ENCODE data around the gene E2F4.

E2F4 gene

DNA sequence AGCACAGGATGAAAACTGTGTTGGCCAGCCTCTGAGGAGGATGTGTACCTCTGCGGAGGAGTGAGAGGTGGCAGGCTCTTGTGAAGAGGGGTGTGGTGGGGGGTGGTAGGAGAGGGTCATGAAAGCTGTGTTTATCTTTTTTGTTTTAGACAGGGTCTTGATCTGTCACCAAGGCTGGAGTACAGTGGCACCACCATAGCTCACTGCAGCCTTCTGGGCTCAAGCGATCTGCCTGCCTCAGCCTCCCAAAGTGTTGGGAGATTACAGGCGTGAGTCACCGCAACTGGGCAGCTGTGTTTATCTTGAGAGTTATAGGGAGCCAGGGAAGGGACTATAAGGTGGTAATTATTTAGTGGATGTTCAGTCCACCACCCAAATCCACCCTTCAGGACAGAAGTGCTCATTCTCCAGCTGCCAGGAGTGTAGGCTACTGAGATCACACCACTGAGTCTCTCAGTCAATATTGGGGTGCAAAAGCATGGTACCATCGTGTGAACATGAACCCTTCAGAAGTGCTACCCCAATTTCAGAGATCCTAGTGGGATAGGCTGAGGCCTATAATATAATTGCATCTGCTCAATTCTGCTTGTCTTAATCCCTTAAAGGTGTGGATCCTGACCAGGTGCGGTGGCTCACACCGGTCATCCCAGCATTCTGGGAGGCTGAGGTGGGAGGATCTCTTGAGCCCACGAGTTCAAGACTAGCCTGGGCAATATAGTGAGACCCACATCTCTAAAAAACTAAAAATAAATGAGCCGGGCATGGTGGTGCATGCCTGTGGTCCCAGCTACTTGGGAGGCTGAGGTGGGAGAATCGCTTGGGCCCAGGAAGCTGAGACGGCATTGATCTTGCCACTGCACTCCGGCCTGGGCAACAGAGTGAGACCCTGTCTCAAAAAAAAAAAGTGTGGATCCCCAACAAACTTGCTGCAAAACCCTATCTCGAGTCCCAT, 1.2 kb upstream of the E2F4 start:
- no peak overlapping the region for H3K4me3 ChIP-seq (ENCODE audit: low read depth, low read length)

DNA sequence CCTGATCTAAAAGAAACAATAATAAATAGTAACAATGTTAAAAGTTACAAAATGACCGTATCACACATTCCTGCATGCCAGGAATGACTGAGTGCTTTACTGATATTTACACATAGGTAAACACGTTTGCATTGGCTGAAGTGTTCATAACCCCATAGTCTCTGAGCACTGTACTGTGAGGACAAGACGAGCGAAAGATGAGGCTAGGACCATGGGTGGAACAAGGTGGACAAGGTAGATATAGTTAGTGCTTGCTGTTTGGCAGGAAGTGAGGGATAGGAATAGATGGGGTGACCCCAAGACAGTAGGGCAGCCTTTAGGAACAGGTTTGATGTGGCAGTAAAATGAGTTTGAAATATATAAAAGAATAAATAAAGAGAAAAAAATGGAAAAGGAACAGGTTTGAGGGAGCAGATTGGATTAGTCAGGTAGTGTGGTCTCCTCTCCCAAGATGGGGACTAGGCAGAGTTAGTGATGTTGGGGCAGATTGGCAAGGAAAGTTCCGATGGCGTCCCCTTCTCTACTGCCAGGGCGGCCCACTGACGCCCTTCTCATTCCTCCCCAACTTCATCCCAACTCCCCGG, 452 bp upstream of the E2F4 start:
- H3K4me3 ChIP-seq (ENCODE audit: low read depth, low read length): no peak overlapping the region

DNA sequence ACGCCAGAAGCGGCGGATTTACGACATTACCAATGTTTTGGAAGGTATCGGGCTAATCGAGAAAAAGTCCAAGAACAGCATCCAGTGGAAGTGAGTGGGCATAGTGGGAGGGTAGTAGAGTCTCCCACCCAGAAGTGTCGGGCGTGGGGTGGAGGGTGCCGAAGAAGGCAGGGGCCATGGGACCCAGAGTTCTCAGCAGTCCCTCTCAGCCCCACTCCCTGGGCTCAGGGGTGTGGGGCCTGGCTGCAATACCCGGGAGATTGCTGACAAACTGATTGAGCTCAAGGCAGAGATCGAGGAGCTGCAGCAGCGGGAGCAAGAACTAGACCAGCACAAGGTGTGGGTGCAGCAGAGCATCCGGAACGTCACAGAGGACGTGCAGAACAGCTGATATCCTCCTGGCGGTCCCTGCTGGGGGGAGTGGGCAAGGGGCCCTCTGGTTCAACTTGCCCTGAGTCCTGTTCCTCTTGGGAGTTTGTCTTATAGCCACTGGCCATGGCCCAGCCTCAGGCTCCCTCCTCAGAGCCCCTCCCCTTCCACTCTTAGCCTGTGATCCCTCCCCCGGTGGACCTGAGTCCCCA, 916 bp downstream of the E2F4 start:
- H3K4me3 ChIP-seq (ENCODE audit: low read depth, low read length): peak overlapping the region; percentile 100

DNA sequence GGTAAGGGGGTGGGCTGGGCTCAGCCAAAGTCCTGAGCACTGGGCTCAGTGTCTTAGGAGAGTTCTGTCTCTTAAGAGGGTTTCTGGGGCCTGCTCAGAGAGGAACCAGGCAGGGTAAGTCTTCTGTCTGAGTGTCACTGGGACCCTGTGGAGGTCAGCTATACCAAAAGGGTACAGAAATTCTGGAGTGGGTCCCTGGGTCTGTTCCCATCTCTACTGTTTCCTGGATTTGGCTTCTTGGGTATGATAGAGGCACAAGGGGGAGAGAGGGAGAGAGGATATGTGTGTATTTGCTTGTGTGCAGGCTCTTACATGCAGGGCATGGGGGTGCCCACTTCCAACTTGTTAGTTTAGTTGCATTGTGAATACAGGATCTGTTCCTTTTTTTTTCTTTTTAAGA, 1.6 kb downstream of the E2F4 start:
- no peak overlapping the region for H3K4me3 ChIP-seq (ENCODE audit: low read depth, low read length)

DNA sequence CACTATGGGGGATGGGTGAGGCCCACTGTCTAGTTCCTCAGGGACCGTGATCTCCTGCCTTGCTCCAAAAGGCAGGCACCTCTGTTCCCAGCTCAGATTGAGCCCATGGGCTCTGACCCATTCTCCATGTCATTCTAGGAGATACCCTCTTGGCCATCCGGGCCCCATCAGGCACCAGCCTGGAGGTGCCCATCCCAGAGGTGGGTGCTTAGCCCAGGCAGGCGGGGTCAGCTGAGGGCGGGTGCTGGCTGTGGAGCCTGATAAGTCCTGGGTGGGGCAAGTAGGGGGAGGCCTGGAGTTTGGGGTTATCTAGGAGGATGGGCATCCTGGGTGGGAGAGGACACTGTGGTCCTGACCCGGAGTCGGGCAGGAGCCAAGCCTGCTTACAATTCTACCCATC, 2.3 kb downstream of the E2F4 start:
- H3K4me3 ChIP-seq (ENCODE audit: low read depth, low read length): no peak overlapping the region

DNA sequence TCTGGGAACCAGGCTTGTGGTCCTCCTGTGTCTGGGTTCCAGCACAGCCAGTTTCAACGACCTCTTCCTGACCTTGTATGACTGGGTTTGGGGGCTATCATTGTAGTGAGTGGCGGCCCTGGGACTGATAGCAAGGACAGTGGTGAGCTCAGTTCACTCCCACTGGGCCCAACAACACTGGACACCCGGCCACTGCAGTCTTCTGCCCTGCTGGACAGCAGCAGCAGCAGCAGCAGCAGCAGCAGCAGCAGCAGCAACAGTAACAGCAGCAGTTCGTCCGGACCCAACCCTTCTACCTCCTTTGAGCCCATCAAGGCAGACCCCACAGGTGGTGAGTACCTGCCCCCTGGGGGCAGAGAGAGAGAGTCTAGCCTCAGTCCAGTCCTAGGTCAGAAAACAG, 3.7 kb downstream of the E2F4 start:
- H3K4me3 ChIP-seq (ENCODE audit: low read depth, low read length): no peak overlapping the region

DNA sequence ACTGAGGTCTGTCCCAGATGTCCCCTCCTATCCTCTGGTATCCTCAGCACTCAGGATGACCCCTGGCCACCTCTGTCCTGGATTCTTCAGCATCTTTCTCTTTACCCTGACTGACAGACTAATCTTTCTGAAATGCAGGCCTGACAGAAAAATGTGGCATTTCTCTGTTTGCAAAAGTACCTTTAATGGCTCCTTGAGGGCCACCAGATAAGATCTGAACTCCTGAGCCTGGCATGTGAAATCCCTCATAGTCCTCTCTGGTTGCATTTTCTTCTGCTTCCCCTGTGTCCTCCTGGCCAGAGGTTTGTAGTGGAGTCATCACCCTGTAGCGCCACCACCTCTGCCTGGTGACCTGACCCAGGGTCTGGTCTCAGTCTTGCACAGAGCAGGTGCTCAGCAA, 4.9 kb downstream of the E2F4 start:
- H3K4me3 ChIP-seq (ENCODE audit: low read depth, low read length): no peak overlapping the region

DNA sequence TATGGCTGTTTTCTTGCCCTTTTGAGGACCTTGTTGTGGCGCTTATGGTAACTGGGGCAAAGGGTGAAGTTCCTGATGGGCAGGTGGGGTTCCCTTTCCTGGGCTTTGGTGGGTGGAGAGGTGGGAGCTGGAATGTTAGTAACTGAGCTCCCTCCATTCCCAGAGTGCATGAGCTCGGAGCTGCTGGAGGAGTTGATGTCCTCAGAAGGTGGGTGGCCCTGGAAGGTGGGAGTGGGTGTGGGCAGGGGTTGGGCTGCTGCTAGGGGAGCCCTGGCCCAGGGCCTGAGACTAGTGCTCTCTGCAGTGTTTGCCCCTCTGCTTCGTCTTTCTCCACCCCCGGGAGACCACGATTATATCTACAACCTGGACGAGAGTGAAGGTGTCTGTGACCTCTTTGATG, 5.7 kb downstream of the E2F4 start:
- no peak overlapping the region for H3K4me3 ChIP-seq (ENCODE audit: low read depth, low read length)

DNA sequence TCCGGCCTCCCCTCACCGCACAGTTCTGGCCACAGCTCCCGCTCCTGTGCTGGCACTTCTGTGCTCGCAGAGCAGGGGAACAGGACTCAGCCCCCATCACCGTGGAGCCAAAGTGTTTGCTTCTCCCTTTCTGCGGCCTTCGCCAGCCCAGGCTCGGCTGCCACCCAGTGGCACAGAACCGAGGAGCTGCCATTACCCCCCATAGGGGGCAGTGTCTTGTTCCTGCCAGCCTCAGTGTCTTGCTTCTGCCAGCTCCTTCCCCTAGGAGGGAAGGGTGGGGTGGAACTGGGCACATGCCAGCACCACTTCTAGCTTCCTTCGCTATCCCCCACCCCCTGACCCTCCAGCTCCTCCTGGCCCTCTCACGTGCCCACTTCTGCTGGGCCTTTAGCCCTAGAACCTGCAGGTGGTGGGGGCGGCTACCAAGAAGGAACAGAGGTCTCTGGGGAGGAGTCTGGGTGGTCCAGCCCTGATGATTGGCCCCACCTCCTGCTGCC, 6.3 kb downstream of the E2F4 start:
- no peak overlapping the region for H3K4me3 ChIP-seq (ENCODE audit: low read depth, low read length)

DNA sequence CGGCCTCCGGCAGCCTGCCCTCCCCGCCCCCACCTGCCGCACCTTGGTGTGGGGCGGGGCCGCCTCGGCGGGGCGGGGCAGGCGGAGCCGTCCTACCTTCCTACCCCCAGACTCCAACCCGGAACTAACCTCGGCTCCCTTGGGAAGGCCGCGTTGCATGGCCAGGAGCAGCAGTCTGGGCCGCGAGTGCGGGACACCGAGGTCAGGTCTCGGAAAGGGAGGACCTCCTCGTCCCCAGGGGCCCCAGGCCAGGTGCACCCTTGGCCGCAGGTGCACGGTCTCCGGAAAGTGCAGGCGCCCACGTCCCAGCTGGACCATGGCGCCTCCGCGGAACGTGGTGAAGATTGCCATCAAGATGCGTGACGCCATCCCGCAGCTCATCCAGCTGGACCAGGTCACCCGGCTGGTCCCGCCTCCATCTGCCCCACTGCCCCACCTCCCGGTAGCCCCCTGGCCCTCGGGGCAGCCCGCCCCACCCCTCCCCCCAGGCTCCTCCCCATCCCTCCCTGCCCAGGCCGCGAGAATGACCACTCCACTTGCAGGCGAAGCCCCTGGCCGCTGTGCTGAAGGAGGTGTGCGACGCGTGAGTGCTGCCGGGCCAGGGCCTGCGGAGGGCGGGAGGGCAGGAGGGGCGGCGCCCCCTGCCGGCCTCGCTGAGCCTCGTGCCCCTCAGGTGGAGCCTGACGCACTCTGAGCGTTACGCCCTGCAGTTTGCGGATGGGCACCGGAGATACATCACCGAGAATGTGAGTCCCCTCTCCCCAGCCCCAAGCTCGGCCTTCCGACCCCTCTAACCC, 7.3 kb downstream of the E2F4 start, which contains the start of gene ELMO3:
Gene ELMO3 (plus strand): TSS at position 121 of the 797 bp plus-strand sequence. CDS start 196 bp downstream, at position 317.
- peak within 1 kb of the TSS; percentile 60 for H3K4me3 ChIP-seq (ENCODE audit: low read depth, low read length)

DNA sequence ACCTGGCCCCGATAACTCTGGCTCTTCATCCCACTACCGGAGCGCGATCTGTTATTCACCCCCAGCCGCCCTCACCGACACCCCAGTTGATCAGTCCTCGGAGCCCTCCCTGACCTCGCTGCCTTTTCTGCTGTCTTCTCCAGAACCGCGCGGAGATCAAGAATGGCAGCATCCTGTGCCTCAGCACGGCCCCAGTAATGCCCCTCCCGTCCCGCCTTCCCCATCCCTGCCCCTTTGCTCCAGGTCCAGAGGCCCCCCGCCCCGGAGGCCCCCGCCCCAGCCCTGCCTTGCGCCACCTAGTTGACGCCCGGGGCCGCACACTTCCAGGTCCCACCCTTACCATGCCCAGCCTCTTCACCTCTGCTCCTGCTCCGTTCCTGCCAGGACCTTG, 7.8 kb downstream of the E2F4 start:
- H3K4me3 ChIP-seq (ENCODE audit: low read depth, low read length): peak overlapping the region; percentile 60

DNA sequence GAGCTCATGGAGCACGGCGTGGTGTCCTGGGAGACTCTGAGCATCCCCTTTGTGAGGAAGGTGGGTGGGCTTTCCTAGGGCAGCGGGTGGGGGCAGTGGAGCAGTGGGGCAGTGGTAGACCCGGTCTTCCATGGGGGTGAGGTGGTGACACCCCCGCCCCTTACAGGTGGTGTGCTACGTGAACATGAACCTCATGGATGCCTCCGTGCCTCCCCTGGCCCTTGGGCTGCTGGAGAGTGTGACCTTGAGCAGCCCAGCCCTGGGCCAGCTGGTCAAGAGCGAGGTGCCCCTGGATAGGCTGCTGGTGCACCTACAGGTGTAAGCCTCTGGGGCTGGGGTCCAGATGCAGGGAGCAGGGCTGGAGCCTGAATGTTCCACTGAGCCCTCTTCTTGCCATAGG, 8.5 kb downstream of the E2F4 start:
- peak overlapping the region; percentile 6 for H3K4me3 ChIP-seq (ENCODE audit: low read depth, low read length)

DNA sequence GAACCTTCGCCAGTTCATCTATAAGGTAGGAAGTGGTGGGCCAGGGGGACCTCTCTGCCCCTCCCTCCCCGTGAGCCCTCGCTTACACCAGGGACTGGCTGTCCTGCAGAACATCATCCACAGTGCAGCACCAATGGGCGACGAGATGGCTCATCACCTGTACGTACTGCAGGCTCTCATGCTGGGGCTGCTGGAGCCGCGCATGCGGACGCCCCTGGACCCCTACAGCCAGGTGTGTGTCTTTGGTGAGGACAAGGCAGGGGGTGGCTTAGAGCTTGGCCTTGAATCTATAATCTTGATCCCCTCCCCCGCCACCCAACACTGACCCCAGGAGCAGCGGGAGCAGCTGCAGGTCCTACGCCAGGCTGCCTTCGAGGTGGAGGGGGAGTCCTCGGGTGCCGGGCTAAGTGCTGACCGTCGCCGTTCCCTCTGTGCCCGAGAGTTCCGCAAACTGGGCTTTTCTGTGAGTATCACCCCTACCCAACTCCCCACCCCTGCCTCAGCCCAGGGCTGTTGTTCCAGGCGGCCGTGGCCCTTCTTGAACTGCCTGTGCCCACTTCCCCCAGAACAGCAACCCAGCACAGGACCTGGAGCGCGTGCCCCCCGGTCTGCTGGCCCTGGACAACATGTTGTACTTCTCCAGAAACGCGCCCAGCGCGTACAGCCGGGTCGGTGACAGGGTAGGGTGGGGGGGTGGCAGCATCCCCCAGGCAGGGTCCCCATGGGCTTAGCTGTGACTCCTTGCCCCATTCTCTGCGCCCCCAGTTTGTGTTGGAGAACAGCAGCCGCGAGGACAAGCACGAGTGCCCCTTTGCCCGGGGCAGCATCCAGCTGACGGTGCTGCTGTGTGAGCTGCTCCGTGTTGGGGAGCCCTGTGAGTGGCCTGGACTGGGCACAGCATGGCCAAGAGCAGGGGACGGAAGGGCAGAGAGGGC, 9.7 kb downstream of the E2F4 start:
- H3K4me3 ChIP-seq (ENCODE audit: low read depth, low read length): no peak overlapping the region

DNA sequence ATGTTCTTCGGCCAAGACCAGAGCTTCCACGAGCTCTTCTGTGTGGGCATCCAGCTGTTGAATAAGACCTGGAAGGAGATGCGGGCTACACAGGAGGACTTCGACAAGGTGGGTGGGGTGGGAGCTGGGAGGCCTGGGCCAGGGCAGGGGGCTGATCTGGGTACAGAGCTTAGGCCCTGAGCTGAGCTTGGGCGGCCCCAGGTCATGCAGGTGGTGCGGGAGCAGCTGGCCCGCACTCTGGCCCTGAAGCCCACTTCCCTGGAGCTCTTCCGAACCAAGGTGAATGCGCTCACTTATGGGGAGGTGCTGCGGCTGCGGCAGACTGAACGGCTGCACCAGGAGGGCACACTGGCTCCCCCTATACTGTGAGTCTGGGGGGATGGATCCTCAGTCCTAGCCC, 10.5 kb downstream of the E2F4 start:
- no peak overlapping the region for H3K4me3 ChIP-seq (ENCODE audit: low read depth, low read length)

DNA sequence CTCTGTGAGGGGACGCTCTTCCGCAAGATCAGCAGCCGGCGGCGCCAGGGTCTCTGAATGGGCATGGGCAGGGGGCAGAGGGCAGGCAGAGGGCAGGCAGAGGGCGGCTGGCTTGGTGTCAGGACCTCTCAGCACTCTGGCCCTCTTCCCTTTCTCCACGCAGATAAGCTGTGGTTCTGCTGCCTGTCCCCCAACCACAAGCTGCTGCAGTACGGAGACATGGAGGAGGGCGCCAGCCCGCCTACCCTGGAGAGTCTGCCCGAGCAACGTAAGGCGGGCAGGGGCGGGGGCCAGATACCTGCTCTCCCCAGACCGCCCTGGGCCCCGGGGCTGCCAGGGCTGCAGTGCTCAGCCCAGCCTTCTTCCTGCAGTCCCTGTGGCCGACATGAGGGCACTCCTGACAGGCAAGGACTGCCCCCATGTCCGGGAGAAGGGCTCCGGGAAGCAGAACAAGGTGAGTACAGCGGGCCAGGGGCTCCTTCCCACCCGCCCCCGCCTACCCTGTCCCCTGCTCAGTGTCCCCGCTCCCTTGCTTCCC, 11.1 kb downstream of the E2F4 start:
- H3K4me3 ChIP-seq (ENCODE audit: low read depth, low read length): no peak overlapping the region

DNA sequence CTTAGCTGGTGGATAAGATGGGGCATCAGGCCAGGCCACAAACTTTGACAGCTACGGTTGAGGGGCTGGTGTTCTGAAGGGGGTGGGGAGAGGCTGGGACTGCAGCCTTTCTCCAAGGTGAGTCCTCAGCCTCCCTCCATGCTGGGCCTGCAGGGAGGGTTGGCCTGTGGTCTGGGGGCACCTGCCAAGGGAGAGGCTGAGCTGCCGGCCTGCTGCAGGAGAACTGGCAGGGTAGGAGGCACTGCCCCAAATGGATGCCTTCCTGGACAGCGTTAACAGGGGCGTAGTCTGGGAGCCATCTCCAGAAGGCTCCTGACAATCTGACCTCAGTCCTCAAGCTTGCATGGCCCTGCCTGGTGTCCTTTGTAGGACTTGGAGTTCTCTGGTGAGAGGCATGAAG, 12.1 kb downstream of the E2F4 start:
- H3K4me3 ChIP-seq (ENCODE audit: low read depth, low read length): no peak overlapping the region

DNA sequence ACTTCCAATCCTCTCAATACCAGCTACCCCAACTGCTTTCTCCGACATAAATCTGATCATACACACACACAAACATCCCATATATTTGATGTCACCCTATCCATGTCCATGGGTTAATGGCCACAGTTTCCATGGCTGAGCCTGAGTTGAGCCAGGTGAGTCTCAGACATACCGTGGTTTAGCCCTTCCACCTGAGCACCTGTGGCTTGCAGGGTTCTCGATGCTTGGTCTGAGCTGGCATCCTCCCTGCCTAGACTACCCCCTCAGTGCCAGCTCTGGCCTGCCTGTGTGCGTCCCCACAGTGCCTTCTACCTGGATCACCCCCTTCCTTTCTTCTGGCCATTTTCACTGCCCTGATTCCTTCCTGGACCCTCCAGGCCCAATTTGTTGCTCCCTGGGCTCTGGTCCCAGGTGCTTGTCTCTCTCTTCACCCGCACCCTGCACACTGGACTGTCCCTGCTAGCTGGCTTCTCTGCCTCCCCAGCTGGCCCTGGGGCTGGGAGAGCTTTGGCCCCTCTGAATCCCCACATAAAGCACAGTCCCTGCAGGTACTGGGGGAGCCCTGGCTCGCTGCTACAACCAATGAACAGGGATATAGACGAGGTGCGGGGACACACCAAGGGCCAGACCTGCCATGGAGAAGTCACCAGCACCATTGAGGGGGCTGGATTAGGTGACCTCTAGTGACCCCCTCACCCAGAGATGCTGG, 14.3 kb downstream of the E2F4 start:
- H3K4me3 ChIP-seq (ENCODE audit: low read depth, low read length): no peak overlapping the region

DNA sequence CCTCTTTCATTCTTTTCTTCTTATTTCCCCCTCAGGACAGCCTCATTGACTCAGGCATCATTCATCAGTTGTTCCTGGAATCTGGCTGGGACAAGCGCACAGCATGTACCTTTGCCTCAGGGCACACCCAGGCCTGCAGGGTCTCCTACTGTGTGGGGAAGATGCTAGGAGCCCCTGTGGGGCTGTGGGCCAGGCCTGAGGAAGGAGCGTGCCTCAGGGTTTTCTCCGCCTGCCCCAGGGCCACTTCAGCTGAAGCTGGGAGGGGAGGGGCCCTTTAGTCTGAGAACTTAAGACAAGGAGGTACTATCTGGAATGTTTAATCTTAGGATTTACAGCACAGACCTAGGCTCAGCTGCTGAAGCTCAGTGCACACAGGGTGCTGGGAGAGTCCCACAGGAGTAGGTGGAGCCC, 14.9 kb downstream of the E2F4 start:
- H3K4me3 ChIP-seq (ENCODE audit: low read depth, low read length): no peak overlapping the region

Data from iPS-11a (cell line).